ENCODE measurements around the gene ALDH3B1. TPM values are rescaled to one million over a fixed set of nuclear protein-coding genes. Genes with fewer than 3 reads are reported as not detected.

Gene ALDH3B1
- total and polyA plus RNA-seq, 9 of the 15 experiments (the other 6 are each of a cell fraction or from before 2014, with no cell fraction given) = 0.01 to 0.35 (median 0.07) TPM; not detected in 2

- TF ChIP-seq THRA (IDR thresholded peaks at IDR 0.05) (no peak), RBM22 (IDR thresholded peaks at IDR 0.05; ENCODE audit: low read depth, low read length, poor library complexity, severe bottlenecking) (peak; percentile 27), ZNF583 (CRISPR knock-in tag; IDR thresholded peaks at IDR 0.05) (peak; percentile 14; the same call in 1 of the 2 replicates), GABPA (tag; conservative IDR thresholded peaks at IDR 0.05; ENCODE audit: low read depth) (peak; percentile 34; the same call in 1 of the 2 replicates), ZFP36 (IDR thresholded peaks at IDR 0.05; ENCODE audit: low read depth, low read length, partially characterized antibody) (no peak), ZNF282 (CRISPR knock-in tag; IDR thresholded peaks at IDR 0.05) (no peak), ATF4 (CRISPR knock-in tag; IDR thresholded peaks at IDR 0.05) (no peak), NR4A1 (CRISPR knock-in tag; IDR thresholded peaks at IDR 0.05) (no peak), NR4A1 (tag; IDR thresholded peaks at IDR 0.05) (no peak), ATF6 (CRISPR knock-in tag; IDR thresholded peaks at IDR 0.05) (no peak), TSC22D4 (tag; IDR thresholded peaks at IDR 0.05) (no peak), NELFE (IDR thresholded peaks at IDR 0.05; ENCODE audit: insufficient read depth, insufficient read length) (no peak), KDM5B (IDR thresholded peaks at IDR 0.05; ENCODE audit: insufficient replicate concordance, low read depth, low read length) (peak; percentile 89), RHOXF2B (CRISPR knock-in tag; conservative IDR thresholded peaks at IDR 0.05) (no peak), MEIS2 (IDR thresholded peaks at IDR 0.05; ENCODE audit: partially characterized antibody) (no peak), HMG20A (CRISPR knock-in tag; conservative IDR thresholded peaks at IDR 0.05) (no peak), E2F8 (IDR thresholded peaks at IDR 0.05; ENCODE audit: low read depth, partially characterized antibody) (peak; percentile 15), ZBTB49 (CRISPR knock-in tag; IDR thresholded peaks at IDR 0.05; ENCODE audit: borderline replicate concordance) (no peak)
These were observed 28.8 kb downstream of the ALDH3B1 start, which contains the start of gene TCIRG1 (continued) for GRCh38 chr11:68038718-68039525.

Measured in K562 (cell line).